Stimulated activated CD4-positive, alpha-beta T cell treated with anti-CD3 and anti-CD28 coated beads, Interleukin-2, amount 100 ng/mL, for 48 hours (primary cell): ENCODE measurements around the gene GADD45G.

Experiments used
- DNase-seq, 2 donors: peaks; one replicate each; pipeline ENCODE4 v3.0.0-alpha.2; 2020

Gene GADD45G

DNA sequence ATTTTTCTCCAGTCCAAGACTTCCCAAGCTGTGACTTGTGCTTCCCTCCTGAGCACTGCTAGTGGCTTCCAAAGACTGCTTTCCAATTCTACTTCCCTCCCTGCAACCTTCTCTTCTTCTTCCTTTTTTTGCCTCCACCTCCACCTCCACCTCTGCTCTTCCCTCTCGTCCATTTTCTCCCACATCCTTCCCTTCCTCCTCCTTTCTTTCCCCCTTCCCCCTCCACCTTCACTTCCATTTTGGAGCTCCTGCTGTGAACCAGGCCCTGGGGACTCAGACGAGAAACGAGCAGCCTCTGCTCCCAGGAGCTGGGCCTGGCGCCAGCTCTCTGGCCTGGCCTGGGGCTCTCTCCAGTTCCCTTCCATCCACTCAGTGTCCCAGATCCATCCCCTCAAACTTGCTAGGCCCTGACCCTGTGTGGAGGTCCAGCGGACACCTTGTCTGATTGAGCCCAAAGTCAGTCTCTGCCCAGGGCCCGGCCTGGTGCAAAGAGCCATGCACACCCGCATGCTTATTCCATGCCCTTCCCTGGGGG, 5.6 kb downstream of the GADD45G start:
- no peak for DNase-seq

DNA sequence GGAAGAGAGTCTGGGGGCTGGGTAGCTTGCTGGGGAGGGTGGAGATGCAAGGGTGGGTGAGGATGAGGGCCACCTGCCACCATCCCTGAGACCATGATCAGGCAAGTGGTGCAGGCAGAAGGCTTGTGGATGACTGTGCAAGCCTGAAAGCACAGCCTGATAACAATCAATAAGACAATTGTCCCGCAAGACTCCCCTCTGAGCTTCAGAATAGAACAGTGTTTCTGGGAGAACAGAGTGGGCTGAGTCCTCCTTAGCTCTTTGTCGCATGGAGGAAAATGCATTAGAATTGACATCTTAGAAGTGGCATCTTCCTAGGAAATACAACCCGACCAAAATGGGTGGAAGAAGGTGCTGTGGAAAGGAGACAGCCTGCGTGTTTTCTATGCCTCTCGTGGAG, 6.6 kb downstream of the GADD45G start:
- DNase-seq, result no peak

DNA sequence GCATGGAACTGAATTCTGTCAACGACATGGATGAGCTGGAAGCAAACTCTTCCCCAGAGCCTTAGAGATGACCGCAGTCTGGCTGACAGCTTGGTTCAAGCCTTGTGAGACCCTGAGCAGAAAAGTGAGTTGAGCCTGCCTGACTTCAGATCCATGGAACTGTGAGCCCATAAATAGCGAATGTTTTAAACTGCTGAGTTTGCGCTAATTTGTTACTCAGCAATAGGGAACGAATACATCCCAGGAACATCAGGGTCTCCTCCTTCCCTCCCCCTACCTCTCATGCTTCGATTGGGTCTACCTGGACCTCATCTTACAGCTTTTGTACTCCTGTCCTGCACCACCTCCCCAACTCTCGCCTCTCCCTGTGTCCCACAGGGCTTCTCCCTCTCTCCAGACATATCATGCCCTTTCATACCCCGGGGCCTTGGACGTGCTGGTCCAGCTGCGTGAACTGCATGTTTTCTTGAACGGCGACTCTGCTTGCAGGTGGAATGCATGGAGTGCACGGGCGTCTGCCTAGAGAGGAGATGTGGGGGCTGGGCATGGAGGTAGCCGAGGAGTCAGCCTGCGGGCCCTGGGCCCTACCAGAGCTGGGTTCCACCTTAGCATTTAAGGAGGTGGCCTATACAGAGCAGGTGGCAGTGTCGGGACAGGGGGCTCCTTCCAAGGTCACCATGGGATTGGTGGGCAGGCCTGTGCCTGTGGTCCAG, 7.9 kb downstream of the GADD45G start:
- no peak for DNase-seq

DNA sequence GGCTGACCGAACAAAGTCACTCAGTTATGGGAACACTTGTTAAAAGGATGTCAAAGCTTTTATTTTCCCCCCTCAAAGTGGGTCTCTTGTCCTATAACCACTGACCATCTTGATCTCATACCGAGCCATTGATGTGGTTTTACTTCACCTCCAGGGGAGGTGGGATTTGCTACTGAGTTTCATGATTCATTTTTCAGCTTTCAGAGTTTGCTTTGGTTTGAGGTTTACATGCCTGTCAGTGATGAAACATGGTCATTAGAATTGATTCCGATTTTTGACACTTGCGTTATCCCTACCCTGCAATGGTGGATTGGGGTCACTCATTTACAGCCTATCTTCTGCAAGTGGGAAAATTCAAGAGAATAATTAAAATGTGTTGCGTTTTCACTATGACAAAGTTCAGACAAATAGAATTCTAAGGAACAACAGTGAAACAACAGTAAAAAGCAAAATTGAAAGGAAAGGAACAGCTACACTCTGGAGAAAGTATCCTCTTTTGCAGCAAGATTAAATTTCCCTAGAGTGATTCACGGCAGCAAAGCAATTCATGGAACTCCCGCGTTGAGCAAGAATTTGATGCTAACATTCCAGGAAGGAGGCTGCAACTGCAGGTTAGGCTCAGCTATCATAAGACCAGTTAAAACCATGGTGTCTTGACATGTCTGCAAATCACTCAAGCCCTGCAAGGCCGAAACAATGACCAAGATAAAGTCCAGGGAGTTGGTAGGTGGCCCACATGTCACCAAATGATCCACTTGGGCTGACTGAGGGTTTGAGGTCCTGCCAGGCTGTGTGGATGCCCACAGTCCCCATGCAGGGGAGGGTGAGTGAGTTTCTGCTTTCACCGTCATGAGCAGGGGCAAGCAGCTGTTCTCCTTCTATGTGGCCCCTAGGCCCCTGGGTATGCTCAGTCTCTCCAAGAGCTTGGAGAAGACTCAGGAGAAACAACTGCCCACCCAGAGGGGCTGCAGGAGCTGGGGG, 9.4 kb downstream of the GADD45G start:
- DNase-seq, result no peak

DNA sequence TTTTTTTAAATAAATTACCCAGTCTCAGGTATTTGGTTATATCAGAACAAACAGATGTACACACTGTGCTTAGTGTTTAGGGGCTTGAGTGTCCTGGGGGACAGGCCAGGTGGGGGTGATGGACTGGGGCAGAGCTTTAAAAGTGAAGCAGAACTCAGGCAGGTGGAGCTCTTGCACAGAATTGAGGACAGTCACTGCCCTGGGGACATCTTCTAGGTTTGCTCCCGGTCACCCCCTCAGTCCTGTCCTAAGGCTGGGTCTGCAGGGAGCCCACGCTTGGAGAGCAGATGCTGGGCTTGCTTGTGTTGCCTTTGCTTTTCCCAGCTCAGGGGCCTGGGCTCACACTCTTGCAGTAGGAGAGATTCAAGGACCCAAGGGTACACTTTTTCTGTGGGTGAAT, 10.8 kb downstream of the GADD45G start:
- no peak for DNase-seq

DNA sequence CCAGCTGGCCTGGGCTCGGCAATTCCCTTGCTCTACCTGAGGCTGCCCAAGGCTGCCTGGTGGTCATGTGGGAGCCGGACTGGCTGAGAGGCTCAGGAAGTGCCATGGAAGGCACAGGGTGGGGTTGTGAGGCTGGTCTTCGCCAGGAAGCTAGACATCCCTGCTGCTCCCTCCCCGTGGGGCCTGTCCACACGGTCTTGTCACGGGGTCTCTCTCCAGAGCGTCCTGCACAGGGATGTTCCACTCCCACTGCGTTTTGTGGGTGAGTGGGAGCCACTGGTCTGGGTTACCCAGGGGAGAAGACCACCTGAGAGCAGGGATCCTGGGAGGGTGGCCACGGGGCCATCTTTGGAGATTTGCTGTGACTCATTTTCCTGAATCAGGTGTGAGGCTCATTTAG, 11.6 kb downstream of the GADD45G start:
- no peak for DNase-seq

DNA sequence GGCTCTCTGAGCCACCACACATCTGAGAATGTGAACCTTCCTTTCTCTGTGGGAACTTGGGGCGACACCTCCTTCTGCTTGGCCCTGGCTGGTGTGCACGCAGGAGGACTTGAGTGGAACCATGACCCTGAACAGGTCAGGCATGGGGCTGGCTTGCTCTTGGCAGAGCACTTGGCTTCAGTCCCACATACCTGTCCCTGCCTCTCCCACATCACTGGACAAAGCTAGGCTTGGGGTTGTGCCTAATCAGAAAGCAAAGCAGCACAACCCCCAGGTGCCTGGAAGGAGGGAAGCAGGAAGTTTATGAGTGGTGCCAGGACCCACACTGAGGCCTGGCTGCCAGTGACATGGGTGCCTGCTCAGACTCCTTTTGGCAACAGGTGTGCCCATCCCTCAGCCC, 13.2 kb downstream of the GADD45G start:
- no peak for DNase-seq

DNA sequence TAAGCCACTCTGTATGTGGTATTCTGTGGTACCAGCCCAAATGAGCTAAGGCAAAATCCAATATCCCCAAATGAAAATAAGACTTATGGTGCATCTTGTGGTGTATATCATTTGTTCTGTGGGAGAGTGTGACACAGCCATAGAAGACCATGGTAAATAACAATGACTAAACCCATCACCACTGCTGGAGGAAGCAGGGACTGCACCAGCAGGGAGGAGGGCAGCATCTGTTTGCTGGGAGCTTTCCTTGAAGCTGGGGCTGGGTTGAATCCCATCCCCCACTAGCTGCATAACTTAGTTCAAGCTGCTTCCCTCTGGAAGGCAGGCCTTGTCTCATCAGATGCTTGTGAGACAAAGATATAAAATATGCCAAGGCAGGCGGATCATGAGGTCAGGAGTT, 14.2 kb downstream of the GADD45G start:
- DNase-seq, result no peak

DNA sequence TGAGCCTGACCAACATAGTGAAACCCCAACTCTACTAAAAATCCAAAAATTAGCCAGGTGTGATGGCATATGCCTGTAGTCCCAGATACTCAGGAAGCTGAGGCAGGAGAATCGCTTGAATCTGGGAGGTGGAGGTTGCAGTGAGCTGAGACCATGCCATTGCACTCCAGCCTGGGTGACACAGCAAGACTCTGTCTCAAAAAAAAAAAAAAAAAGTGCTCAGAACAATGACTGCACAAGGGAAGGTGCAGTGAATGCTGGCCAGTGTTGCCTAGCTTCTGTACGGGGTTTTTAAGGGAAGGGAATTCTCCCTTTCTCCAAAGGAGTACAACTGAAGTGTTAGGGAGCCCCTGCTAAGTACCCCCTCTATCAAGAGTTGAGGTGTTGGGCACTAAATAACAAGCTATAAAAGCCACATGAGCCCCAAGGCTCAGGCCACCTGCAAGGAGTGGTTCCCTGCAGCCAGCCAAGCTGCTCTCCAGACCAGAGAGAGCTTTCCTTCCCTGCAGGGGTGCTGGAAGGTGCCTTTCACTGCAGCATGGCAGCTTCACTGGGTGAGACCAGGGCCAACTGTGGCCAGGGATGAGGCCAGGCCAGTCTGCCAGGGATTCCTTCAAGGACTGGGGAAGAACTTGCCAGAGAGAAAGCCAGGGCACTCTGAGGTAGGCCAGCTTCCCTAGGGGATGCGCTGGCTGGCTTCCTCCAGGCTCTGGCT, 14.8 kb downstream of the GADD45G start:
- no peak for DNase-seq

DNA sequence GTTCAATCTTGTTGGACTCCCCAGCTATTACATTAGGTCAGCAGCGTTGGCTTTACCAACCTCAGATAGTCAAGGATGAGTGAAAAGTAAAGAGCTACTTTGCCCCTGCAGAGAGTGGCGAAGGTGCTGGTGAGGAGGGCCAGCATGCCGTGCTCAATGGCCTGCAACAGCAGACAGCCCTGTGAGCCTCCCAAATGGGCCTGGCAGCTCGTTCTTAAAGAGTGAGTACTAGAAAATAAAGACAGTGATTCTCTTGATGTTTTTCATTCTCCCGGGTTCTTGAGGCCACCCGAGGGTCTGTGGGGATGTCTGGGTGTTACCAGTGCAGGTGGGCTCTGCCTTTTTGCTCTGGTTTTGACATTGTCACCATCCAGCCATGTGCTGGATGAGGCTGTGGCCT, 16.2 kb downstream of the GADD45G start:
- no peak for DNase-seq

DNA sequence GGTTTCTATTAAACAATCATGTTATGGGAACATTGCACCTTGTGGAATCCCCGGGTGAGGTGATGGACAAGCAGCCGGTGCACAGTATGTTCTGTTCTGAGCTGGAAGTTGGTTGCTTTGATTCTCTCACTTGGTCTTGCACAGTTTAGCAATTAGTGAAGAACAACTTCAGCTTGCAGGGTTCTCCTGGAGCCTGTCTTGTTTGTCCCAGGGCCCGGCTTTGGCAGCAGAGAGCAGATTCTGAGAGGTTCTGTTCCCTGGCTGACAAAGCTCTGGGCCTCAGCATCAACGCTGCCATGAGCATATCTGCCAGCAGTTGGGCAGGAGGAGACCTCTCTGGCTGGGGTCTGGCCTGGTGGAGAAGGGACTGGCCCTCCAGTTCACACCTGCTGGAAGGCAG, 16.9 kb downstream of the GADD45G start:
- DNase-seq, result no peak

DNA sequence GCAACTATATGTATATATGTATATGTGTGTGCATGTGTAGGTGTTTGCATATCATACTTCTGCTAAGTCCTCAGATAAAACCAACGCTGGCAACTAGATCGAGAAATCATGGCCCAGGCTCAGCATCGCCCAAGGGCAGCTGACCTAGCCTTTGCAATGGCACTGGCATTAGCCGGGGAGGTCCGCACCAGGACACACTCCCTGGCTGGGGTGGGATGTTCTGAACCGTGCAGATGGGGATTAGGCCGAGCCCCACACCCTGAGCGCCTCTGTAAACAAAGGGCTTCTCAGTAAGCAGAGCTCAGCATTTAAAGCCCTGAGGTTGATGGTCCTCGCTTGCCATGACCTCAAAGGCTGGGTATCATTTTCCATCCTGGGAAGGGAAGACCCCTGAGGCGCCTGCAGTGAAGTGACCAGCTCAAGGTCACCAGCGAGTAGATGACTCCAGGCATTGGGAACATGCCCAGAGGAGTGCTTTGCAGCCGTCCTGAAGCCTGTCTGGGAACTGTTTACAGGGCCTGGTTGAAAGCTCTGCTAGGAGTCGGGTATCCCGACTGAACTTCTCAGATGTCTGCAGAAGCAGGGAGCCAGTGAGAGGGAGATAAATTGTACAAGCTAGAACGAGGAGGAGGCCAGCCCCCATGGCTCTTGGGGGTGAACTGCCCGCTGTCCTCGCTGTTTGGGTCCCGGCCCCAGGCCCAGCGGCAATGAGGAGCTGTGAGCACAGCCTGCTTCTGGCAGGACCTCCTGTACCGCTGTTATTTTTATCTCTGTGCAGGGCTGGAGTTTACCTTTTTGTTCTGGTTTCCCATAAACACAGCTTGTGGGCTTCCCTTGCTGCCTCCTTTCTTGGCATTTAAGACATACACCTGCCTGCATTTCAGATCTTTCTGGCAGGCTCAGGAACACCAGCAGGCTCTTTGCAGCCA, 18.4 kb downstream of the GADD45G start:
- DNase-seq, result no peak

DNA sequence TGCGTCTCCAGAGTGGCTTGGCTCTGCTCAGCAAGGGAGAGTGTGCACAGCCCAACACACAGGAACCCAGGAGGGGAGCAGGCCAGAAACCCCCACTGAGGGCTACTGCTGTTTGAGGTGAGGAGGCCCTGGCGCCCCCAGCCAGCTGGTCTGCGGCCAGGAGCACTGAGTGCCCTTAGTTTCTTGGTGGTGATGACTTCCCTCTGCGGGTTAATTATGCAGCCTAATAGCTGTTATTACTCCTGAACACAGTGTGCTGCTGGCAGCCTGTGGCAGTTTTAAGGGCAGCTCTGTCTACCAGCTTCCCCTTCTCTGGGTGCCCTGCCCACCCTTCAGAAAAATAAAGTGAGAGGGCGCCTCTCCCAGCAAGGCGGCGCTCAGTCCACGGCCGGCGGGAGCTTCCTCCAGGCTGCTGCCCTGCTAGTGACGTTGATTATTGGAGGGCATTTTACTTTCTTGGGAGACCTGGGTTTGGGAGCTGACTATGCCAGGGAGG, 19.2 kb downstream of the GADD45G start:
- no peak for DNase-seq

DNA sequence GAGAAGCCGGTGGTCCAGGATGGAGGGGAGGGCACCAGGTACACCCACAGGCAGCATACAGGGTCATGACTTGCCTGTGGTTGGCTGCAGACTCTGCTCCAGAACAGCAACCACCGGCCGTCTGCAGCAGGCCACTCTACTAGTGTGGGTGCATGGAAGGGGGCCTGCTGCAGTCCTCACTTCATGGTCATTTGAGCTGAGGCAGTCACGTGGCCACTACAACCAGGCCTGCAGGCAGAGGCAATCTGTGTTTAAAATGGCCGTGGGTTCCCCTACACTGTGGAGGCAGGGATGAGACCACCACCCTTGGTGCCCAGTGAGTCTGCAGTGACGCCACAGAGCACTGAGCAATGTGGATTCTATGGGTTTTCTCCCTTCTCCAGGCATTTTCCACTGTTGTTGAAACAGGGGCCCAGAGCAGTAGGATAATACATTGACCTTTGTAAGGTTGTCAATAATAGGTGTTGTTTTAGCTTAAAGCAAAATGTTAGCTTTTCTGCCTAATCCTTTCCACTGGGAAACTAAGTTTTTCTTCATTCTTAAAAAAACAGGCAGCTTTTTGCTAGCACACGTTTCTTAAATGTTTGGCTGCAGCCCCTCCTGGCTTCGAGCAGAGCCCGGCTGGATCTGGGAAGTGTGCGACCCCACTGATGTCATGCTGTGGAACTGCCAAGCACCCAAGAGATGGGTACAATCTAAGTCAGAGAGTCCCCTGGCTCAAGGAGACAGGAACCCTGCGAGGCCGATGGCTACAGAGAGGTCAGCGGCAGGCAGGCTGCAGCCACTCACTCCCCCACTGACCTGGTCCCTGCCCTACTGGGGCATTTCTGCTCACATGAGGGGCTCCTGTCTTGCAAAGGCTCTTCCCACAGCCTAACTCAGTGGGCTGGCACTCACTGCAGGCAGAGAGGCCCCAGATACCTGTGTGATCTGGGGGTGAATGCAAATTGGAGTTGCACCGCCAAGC, 21.2 kb downstream of the GADD45G start:
- DNase-seq, result no peak

DNA sequence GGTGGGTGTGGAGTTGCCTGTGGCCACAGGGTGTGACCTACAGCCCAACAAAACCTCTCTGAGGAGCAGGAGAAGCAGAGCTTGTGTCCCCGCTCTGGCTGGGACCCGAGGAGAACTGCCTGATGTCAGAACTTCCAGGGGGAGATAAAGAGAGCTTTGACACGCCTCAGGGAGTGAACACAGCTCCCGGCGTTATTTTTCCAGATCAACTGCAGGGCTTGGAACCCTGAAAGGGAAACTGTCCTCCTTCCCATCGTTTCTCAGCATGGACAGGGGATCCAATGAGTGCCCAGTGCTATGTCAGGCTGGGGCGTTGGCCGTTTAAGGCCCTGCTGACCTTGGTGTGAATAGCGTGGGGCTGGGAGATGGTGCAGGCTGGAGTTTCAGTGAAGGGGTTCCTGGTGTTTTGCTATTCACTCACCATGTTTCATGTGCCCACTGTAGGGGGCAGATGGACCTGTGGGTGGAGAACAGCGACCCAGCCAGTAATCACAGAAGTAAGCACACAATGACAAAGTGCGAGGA, 22.0 kb downstream of the GADD45G start:
- no peak for DNase-seq

DNA sequence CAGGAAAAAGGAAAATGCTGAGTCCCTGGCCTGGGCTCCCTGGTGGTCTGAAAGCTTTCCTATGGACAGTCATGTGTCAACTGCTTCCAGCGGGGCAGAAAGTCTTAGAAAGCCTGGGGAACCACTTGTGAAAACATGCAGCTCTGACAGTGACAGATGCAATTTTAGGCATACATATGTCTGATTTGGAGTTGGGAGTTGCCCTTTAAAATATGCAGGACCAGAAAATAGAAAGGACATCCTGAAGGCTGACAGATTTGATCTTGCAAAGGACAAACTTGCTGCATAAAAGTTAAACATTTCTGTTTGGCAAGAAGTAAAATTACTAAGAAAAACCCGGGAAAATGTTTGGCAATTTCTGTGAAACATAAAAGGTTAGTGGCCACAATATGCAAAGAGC, 23.8 kb downstream of the GADD45G start:
- DNase-seq, result no peak

DNA sequence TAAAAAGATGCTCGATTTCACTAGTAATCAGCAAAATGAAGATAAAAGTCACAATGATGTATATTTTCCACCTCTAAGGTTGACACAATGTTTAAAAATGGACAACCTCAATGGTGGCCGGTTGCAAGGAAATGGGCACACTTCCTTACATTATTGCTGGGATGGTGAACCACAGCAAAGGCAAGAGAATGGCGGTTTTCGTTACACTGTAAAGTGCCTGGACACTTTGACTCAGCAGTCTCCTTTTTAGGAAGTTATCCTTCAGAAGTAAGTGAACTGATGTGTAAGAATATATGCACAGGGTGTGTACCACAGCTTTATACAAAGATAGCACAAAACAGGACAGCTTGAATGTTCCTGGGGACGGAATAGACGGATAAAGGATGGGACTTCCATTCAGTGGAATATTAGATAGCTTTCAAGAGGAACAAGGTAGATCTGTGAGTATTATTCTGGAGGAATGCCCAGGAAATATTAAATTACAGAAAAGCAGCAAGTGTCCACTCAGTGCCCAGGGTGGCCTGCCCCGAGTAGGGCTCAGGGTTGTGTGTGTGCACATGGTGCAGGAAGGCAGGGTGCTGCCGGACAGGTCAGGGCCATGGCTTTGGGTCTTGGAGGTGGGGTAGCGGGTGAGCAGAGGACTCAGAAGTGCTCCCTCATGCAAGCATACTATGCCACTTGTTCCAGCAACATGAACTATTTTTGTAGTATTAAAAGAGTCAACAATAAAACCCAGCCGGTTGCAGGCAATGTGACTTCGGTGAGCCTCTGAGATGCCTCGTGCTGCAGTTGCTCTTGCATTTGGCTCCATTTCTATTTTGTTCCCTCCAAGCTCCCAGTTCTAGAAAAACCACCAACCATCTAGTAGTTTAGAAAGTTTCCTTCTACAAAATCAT, 24.5 kb downstream of the GADD45G start:
- DNase-seq, result no peak

DNA sequence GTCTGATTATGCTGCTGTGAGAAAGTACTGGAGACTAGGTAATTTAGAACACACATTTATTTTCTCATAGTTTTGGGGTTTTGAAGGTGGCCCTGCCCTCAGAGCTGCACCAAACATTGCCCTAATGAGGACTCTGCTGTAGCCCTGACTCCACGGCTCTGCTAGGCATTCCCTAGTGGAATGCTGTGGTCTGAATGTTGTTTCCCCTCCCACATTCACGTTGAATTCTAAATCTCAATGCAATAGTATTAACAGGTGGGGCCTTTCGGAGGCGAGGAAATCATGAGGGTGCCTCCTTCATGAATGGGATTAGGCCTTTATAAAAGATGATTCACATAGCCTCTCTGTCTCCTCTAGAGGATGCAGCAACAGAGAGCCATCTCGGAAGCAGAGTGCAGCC, 25.7 kb downstream of the GADD45G start:
- no peak for DNase-seq

DNA sequence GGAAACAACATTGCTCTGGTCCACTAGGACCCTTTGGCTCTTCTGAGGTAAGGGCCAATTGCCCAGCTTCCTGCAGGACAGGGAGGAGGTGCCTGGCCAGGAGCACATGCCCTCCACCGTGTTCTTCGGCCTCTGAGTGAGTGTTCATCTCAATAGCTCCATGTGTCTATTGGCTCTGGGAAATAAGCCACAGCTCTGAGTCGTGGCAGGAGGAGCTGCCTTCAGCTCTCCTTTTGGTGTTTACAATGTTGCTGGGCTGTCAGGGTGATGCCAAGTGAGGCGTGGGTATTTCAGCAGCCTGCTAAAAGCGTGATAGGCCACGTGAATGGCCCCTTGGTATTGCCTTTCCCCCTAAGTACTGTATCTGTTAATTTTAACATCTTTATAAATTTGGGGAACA, 26.6 kb downstream of the GADD45G start:
- DNase-seq, result no peak
